Endothelial cell of umbilical vein (primary cell): ENCODE data around the gene GADL1. TPM values are rescaled to one million over a fixed set of nuclear protein-coding genes. Genes with fewer than 3 reads are reported as not detected.

ENCODE experiments used
- BruUV-seq: library from RNA; stranded (reverse); fragments of 400-500 nt; replicated peaks from 2 replicates; lab custom pipeline; 2021; lab: Mats Ljungman, UMichigan
- CTCF ChIA-PET: fragments of 300-600, 350-600 bp; sonication (Branson Sonifier 250); formaldehyde crosslinking; loops from one replicate; lab custom pipeline; 2021; ENCODE audit warnings: antibody characterized with exemption, inconsistent platforms; lab: Charles Lee
- POLR2A ChIA-PET: fragments of 300-600, 350-600 bp; sonication (Branson Sonifier 250); formaldehyde crosslinking; loops from one replicate; lab custom pipeline; 2021; ENCODE audit warnings: antibody characterized with exemption, inconsistent platforms; lab: Charles Lee
- DNase-seq: peaks from one replicate; pipeline ENCODE4 v3.0.0-alpha.2; 2011; ENCODE audit warnings: low read depth, low spot score
- FAIRE-seq: peaks from 2 replicates; lab custom pipeline; 2011; peaks lifted over from hg19 to GRCh38; lab: Jason Lieb, UNC
- H2AFZ ChIP-seq: 2 replicates; pipeline ENCODE4 v1.6.0; 2012; ENCODE audit warnings: low read depth, low read length, control low read depth, inconsistent platforms
- H3K27ac ChIP-seq: 2 replicates; pipeline ENCODE4 v1.5.1; 2011; ENCODE audit warnings: low read depth, mild to moderate bottlenecking, control low read depth, low read length, moderate library complexity; ENCODE audit not compliant: insufficient read depth
- H3K27me3 ChIP-seq, 2 experiments: 2 replicates each; pipeline versions ENCODE4 v1.6.0 to v1.6.1; 2011; ENCODE audit warnings: low read length in 2 of 2, mixed read lengths in 1 of 2; ENCODE audit not compliant: control insufficient read depth in 2 of 2, insufficient read depth in 2 of 2
- H3K36me3 ChIP-seq, 2 experiments: 2 replicates in 1 of 2; 3 replicates in 1 of 2; pipeline ENCODE4 v1.5.1; 2011; ENCODE audit warnings: low read length in 2 of 2, mild to moderate bottlenecking in 1 of 2, moderate library complexity in 1 of 2; ENCODE audit not compliant: control insufficient read depth in 2 of 2, insufficient read depth in 2 of 2; ENCODE audit errors: extremely low read depth in 1 of 2
- H3K4me1 ChIP-seq: 3 replicates; pipeline ENCODE4 v1.5.1; 2011; ENCODE audit warnings: mild to moderate bottlenecking, low read length; ENCODE audit not compliant: control insufficient read depth, insufficient read depth; ENCODE audit errors: extremely low read depth
- H3K4me2 ChIP-seq: 2 replicates; pipeline ENCODE4 v1.6.1; 2011; ENCODE audit warnings: low read length, control low read depth, mixed read lengths; ENCODE audit not compliant: insufficient read depth
- H3K4me3 ChIP-seq, 3 experiments: fragments of 200-600 bp in 1 of 3; sonication (generic), shearing (Covaris generic) in 1 of 3; replicated peaks in 1 of 3; 2 replicates each; pipeline ENCODE4 v1.5.1; 2011 to 2016; ENCODE audit warnings: control low read depth in 3 of 3, low read length in 3 of 3, mild to moderate bottlenecking in 2 of 3, inconsistent platforms in 1 of 3, low read depth in 1 of 3, moderate library complexity in 1 of 3; ENCODE audit not compliant: insufficient read depth in 1 of 3
- H3K79me2 ChIP-seq: 2 replicates; pipeline ENCODE4 v1.6.0; 2012; ENCODE audit warnings: low read length, inconsistent platforms; ENCODE audit not compliant: control insufficient read depth, insufficient read depth
- H3K9ac ChIP-seq: replicated peaks from 2 replicates; pipeline ENCODE3; 2011; ENCODE audit warnings: low read length, control low read depth; ENCODE audit not compliant: insufficient read depth; ENCODE audit errors: extremely low read depth
- H3K9me1 ChIP-seq: replicated peaks from 3 replicates; pipeline ENCODE4 v1.6.0; 2011; ENCODE audit warnings: mild to moderate bottlenecking, low read length; ENCODE audit not compliant: control insufficient read depth, insufficient read depth; ENCODE audit errors: extremely low read depth
- H3K9me3 ChIP-seq: replicated peaks from 2 replicates; pipeline ENCODE4 v1.5.1; 2012; ENCODE audit warnings: low read length, inconsistent platforms; ENCODE audit not compliant: control insufficient read depth, insufficient read depth
- H4K20me1 ChIP-seq: replicated peaks from 2 replicates; pipeline ENCODE3; 2011; ENCODE audit warnings: mild to moderate bottlenecking, low read length; ENCODE audit not compliant: control insufficient read depth, insufficient read depth; ENCODE audit errors: extremely low read depth
- CTCF ChIP-seq, 2 donors: IDR thresholded peaks; 1 replicate in 1 of 2; 2 replicates in 1 of 2; pipeline ENCODE4 v1.5.1; 2011; ENCODE audit warnings: low read length in 2 of 2, mild to moderate bottlenecking in 2 of 2, moderate library complexity in 2 of 2, control low read depth in 1 of 2, inconsistent platforms in 1 of 2, low read depth in 1 of 2; ENCODE audit not compliant: insufficient read depth in 1 of 2; ENCODE audit errors: extremely low read depth in 1 of 2
- EZH2 ChIP-seq: IDR thresholded peaks from 2 replicates; pipeline ENCODE4 v1.6.1; 2012; ENCODE audit warnings: borderline replicate concordance, low read depth, mild to moderate bottlenecking, moderate library complexity, low read length, inconsistent platforms; ENCODE audit not compliant: severe bottlenecking
- FOS ChIP-seq: IDR thresholded peaks from 2 replicates; pipeline ENCODE4 v1.6.1; 2011; ENCODE audit warnings: mild to moderate bottlenecking, low read length, moderate library complexity, borderline replicate concordance; ENCODE audit not compliant: insufficient read depth
- GATA2 ChIP-seq: IDR thresholded peaks from 2 replicates; pipeline ENCODE4 v1.7.0; 2011; ENCODE audit warnings: low read depth, mild to moderate bottlenecking, moderate library complexity, mixed read lengths, low read length; ENCODE audit not compliant: insufficient read length, insufficient read depth
- JUN ChIP-seq: IDR thresholded peaks from 2 replicates; pipeline ENCODE4 v1.6.1; 2011; ENCODE audit warnings: borderline replicate concordance, low read depth; ENCODE audit not compliant: insufficient read length, insufficient read depth
- MAX ChIP-seq: IDR thresholded peaks from 2 replicates; pipeline ENCODE4 v1.6.1; 2011; ENCODE audit not compliant: insufficient read depth, insufficient read length
- MYC ChIP-seq: IDR thresholded peaks from one replicate; pipeline ENCODE4 v1.6.1; 2011; ENCODE audit warnings: mild to moderate bottlenecking, low read depth, low read length
- POLR2A ChIP-seq: IDR thresholded peaks from 2 replicates; pipeline ENCODE4 v1.6.1; 2012; ENCODE audit warnings: low read depth, mild to moderate bottlenecking, control low read depth, low read length
- POLR2AphosphoS5 ChIP-seq: IDR thresholded peaks from 2 replicates; pipeline ENCODE4 v1.6.1; 2012; ENCODE audit warnings: low read depth, mild to moderate bottlenecking, control low read depth, low read length, moderate library complexity; ENCODE audit not compliant: insufficient read depth
- dilution Hi-C: fragments of 300-500 bp; cut with MboI; formaldehyde crosslinking; loops from one replicate; pipeline ENCODE4 v1.15.0; 2019; ENCODE audit warnings: low sequenced_read_pairs; ENCODE audit not compliant: extremely low pct_ligation_motif_present
- intact Hi-C: fragments of 100-400 bp; cut with micrococcal nuclease; formaldehyde crosslinking; loops from one replicate; pipeline ENCODE4 v1.10.0; 2022
- polyA plus RNA-seq, 4 experiments: library from polyadenylated mRNA; depleted of rRNA in 3 of 4; stranded (reverse) in 3 of 4; unstranded in 1 of 4; fragments of >200 nt; gene quantifications; 2 replicates each; pipeline versions ENCODE4 v1.2.1 to v1.2.3, GENCODE V29; 2011 to 2012; ENCODE audit warnings: missing spikeins in 1 of 4
- total RNA-seq: library from RNA; stranded (reverse); gene quantifications from 2 replicates; pipeline ENCODE4 v1.2.3, GENCODE V29; 2021

Gene GADL1
- total and polyA plus RNA-seq, 2 donors (not counting 3 experiments of a cell fraction or from before 2014, with no cell fraction given) = not detected

GRCh38 chr3:30941342-30941741 is 46.9 kb upstream of the GADL1 start:
- TF ChIP-seq MAX = no peak
- TF ChIP-seq MYC = no peak
- TF ChIP-seq POLR2AphosphoS5 = no peak
- TF ChIP-seq JUN = no peak
- no peak for TF ChIP-seq FOS
- TF ChIP-seq CTCF (IDR thresholded peaks at IDR 0.05; ENCODE audit: extremely low read depth in 1 of 2, insufficient read depth in 1 of 2, low read depth in 1 of 2, low read length in 2 of 2) = no peak
- TF ChIP-seq POLR2A = no peak
- TF ChIP-seq EZH2 = no peak
- TF ChIP-seq GATA2 = no peak
- no peak overlapping the region for H3K27ac ChIP-seq
- no peaks in the 10 kb centered on the region for H3K36me3 ChIP-seq
- H4K20me1 ChIP-seq = no peaks in the 10 kb centered on the region
- dilution Hi-C loops (no loop called here), intact Hi-C loops (no loop called here)
- no peaks in the 10 kb centered on the region for H3K27me3 ChIP-seq
- H3K9ac ChIP-seq = no peak overlapping the region
- BruUV-seq = no TSS peak
- DNase-seq (no peak), FAIRE-seq (no peak)
- H3K4me3 ChIP-seq = no peak overlapping the region
- POLR2A ChIA-PET = no interaction called here
- CTCF ChIA-PET = interaction anchor here (1.6 kb wide), 1 partner anchor 7 kb away, joined by 5 read pairs; no protein-coding TSS in a partner anchor
- H3K4me2 ChIP-seq = no peak overlapping the region
- H3K9me3 ChIP-seq = no peaks in the 10 kb centered on the region
- H3K79me2 ChIP-seq = no peaks in the 10 kb centered on the region
- no peaks in the 10 kb centered on the region for H3K4me1 ChIP-seq
- no peaks in the 10 kb centered on the region for H3K9me1 ChIP-seq
- H2AFZ ChIP-seq = no peak overlapping the region
